Ascending aorta (tissue), 2 donors: ENCODE results near the gene TMEM186. TPM values are rescaled to one million over a fixed set of nuclear protein-coding genes. Genes with fewer than 3 reads are reported as not detected.

Source experiments
- DNase-seq, 2 donors: peaks; one replicate each; pipeline ENCODE4 v3.0.0-alpha.2; 2019; ENCODE audit warnings: low spot score in 2 of 2
- H3K27ac ChIP-seq, 2 donors: fragments of 200-600 bp; sonication (generic); one replicate each; pipeline ENCODE4 v1.5.1; 2016 to 2017; ENCODE audit warnings: mild to moderate bottlenecking in 1 of 2
- H3K27me3 ChIP-seq: fragments of 200-600 bp; sonication (generic); one replicate; pipeline ENCODE4 v1.5.1; 2017
- H3K36me3 ChIP-seq, 2 donors: fragments of 200-600 bp; sonication (generic); one replicate each; pipeline ENCODE4 v1.5.1; 2016
- H3K4me1 ChIP-seq, 2 donors: fragments of 200-600 bp; sonication (generic); one replicate each; pipeline ENCODE4 v1.5.1; 2016 to 2017; ENCODE audit warnings: mild to moderate bottlenecking in 1 of 2
- H3K4me3 ChIP-seq, 2 donors: fragments of 200-600 bp; sonication (generic); one replicate each; pipeline ENCODE4 v1.5.1; 2016 to 2017; ENCODE audit warnings: mild to moderate bottlenecking in 1 of 2
- H3K9me3 ChIP-seq, 2 donors: fragments of 200-600 bp; sonication (generic); one replicate each; pipeline ENCODE4 v1.5.1; 2016
- intact Hi-C: fragments of 100-400 bp; cut with DNase I; formaldehyde crosslinking; loops from one replicate; pipeline ENCODE4 v1.15.1; 2023
- total RNA-seq: library from RNA; depleted of rRNA; stranded (reverse); fragments of >200 nt; gene quantifications from one replicate; pipeline ENCODE4 v1.1.0, GENCODE V29; 2016
- TF ChIP-seq, protein P1 (sequence below), 3 experiments: fragments of 200-600 bp in 2 of 3; fragments of 450-650 bp in 1 of 3; sonication (generic) in 2 of 3; IDR thresholded peaks; one replicate each; pipeline ENCODE4 v1.5.1; 2016 to 2019; ENCODE audit warnings: antibody characterized with exemption in 3 of 3, mild to moderate bottlenecking in 1 of 3, moderate library complexity in 1 of 3

TMEM186 gene
- total RNA-seq, 1 donor from 2014 or later: 1.5 TPM

DNA sequence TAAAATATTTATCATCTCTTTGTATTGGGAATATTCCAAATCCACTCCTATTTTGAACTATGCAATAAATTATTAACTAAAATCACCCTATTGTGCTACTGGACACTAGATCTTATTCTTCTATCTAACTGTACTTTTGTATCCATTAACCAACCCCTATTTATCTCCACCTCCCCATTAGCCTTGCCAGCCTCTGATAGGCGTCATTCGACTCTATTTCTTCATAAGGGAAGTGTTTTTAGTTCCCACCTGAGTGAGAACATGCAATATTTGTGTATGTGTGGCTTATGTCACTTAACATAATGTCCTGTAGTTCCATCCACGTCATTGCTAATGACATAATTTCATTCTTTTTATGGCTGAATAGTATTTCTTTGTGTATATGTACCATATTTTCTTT, 23.9 kb downstream of the TMEM186 start:
- H3K27ac ChIP-seq: no peak overlapping the region
- intact Hi-C loops: no loop called here
- no peak overlapping the region for H3K4me3 ChIP-seq
- H3K36me3 ChIP-seq: peaks cover 15 to 40% of the 10 kb centered on the region in 2 donors
- DNase-seq: no peak
- TF ChIP-seq, protein P1, sequence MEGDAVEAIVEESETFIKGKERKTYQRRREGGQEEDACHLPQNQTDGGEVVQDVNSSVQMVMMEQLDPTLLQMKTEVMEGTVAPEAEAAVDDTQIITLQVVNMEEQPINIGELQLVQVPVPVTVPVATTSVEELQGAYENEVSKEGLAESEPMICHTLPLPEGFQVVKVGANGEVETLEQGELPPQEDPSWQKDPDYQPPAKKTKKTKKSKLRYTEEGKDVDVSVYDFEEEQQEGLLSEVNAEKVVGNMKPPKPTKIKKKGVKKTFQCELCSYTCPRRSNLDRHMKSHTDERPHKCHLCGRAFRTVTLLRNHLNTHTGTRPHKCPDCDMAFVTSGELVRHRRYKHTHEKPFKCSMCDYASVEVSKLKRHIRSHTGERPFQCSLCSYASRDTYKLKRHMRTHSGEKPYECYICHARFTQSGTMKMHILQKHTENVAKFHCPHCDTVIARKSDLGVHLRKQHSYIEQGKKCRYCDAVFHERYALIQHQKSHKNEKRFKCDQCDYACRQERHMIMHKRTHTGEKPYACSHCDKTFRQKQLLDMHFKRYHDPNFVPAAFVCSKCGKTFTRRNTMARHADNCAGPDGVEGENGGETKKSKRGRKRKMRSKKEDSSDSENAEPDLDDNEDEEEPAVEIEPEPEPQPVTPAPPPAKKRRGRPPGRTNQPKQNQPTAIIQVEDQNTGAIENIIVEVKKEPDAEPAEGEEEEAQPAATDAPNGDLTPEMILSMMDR (IDR thresholded peaks at IDR 0.05): no peak
- no peaks in the 10 kb centered on the region for H3K9me3 ChIP-seq
- H3K4me1 ChIP-seq: no peaks in the 10 kb centered on the region
- H3K27me3 ChIP-seq: no peaks in the 10 kb centered on the region

DNA sequence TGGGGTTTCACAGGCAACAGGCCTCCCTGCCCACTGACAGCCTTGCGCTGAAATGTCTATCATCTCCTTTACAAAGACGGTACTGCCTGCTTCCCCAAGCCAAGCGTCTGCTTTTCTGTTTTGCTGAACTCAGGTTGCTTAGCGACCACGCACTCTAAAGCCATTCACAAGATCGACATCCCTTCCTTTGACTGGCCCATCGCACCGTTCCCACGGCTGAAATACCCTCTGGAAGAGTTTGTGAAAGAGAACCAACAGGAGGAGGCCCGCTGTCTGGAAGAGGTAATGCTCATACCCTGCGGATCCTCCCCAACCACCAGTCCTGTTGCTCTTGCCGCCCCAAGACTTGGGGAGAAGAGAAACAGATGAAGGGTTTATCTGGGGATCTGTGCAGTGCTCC, 28.7 kb downstream of the TMEM186 start:
- TF ChIP-seq, protein P1 (IDR thresholded peaks at IDR 0.05): no peak
- Histone ChIP-seq H3K4me1 (no peaks in the 10 kb centered on the region), H3K36me3 (peaks cover 25 to 43% of the 10 kb centered on the region in 2 donors), H3K9me3 (no peaks in the 10 kb centered on the region), H3K27ac (no peak overlapping the region), H3K4me3 (no peak overlapping the region), H3K27me3 (no peaks in the 10 kb centered on the region)
- no peak for DNase-seq
- intact Hi-C loops: no loop called here

DNA sequence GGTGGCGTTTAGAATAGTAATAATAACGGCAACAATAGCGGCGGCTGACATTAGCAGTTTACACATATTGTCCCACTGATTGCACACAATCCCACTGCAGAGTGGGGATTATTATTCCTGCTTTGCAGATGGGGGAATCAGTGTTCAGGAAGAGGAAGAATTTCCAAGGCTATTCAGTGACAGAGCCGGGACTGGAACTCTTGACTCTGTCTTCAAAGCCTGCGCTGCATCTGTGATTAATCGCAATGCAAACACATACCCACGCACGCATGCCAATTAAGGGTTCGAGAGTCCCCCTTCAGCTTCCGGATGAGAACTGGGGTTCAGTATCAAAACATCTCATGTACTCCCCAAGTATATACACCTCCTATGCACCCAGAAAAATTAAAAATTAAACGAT, 29.2 kb downstream of the TMEM186 start:
- peaks cover 25 to 43% of the 10 kb centered on the region in 2 donors for H3K36me3 ChIP-seq
- H3K4me1 ChIP-seq: no peaks in the 10 kb centered on the region
- no peak overlapping the region for H3K4me3 ChIP-seq
- intact Hi-C loops: no loop called here
- H3K27ac ChIP-seq: no peak overlapping the region
- no peaks in the 10 kb centered on the region for H3K27me3 ChIP-seq
- DNase-seq: no peak
- no peaks in the 10 kb centered on the region for H3K9me3 ChIP-seq
- TF ChIP-seq, protein P1 (IDR thresholded peaks at IDR 0.05): no peak

DNA sequence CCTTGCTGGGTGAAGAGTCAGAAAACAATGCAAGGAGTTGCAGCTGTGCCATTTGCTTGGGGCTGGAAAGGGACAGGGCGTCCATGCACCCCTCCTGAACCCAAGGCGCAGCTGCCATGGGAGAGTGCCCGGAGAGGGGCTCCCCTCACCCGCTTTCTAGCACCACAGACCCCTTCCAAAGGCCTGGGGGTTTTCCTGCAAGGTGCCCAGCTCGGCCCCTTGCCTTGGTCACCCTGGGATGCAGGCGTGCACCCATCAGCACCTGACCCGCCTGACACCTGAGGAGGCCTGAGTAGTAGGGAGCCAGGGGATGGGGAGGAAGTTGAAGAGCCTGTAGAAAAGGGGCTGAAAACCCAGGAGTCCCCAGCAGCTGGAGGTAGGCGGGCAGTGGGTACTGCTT, 30.3 kb downstream of the TMEM186 start:
- Histone ChIP-seq H3K36me3 (peaks cover 25 to 40% of the 10 kb centered on the region in 2 donors), H3K4me1 (no peaks in the 10 kb centered on the region), H3K9me3 (no peaks in the 10 kb centered on the region), H3K4me3 (no peak overlapping the region), H3K27ac (no peak overlapping the region), H3K27me3 (no peaks in the 10 kb centered on the region)
- intact Hi-C loops: no loop called here
- no peak for DNase-seq
- TF ChIP-seq, protein P1 (IDR thresholded peaks at IDR 0.05): no peak

DNA sequence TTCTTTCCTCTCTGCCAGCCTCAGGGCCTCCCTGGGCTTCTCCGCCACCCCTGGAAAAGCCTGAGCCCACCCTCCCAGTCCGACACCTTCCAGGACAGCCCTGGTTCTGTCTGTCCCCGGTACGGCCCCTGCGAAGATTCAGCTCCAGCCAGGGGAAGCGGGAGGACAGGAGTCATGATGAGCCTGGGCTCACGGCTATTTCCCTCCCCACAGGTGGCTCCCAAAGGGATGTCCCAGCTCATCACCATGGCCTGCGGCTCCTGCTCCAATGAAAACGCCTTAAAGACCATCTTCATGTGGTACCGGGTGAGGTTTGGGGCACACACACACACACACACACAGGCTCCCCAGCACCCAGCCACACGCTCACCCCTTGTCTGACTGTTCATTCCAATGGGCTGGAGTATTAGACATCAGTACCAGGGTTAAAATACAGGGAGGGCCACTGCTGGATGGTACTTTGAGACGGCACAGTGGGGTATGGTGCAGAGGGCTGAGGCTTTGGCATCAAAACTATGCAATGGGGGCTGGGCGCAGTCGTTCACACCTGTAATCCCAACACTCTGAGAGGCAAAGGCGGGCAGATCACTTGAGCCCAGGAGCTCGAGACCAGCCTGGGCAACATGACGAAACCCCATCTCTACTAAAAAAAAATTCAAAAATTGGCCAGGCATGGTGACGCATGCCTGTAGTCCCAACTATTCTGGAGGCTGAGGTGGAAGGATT, 32.8 kb downstream of the TMEM186 start:
- no peak for DNase-seq
- Histone ChIP-seq H3K9me3 (no peaks in the 10 kb centered on the region), H3K36me3 (peaks cover 28 to 45% of the 10 kb centered on the region in 2 donors), H3K27ac (no peak overlapping the region), H3K4me3 (no peak overlapping the region), H3K4me1 (no peaks in the 10 kb centered on the region), H3K27me3 (no peaks in the 10 kb centered on the region)
- intact Hi-C loops: no loop called here
- TF ChIP-seq, protein P1 (IDR thresholded peaks at IDR 0.05): no peak
